B cell (primary cell): ENCODE data around the gene CLASP1. TPM values are rescaled to one million over a fixed set of nuclear protein-coding genes. Genes with fewer than 3 reads are reported as not detected.

Experiments used
- ATAC-seq: fragments of 200-7000 bp; cut with Tn5 transposase; one replicate; pipeline ENCODE4 v1.10.0; 2021; ENCODE audit warnings: low read depth, mild to moderate bottlenecking, moderate number of reproducible peaks, moderate library complexity
- CTCF ChIA-PET: fragments of 350-600 bp; sonication (Branson Sonifier 250); formaldehyde crosslinking; loops from one replicate; lab custom pipeline; 2021; ENCODE audit warnings: antibody characterized with exemption, inconsistent platforms; lab: Charles Lee
- POLR2A ChIA-PET: fragments of 350-600 bp; sonication (Branson Sonifier 250); formaldehyde crosslinking; loops from one replicate; lab custom pipeline; 2021; ENCODE audit warnings: antibody characterized with exemption; lab: Charles Lee
- DNase-seq: peaks from one replicate; pipeline ENCODE4 v3.0.0; 2013
- H2AFZ ChIP-seq: 2 replicates; pipeline ENCODE4 v1.6.1; 2012; ENCODE audit warnings: mild to moderate bottlenecking, low read depth, low read length; ENCODE audit not compliant: insufficient read depth, poor library complexity, severe bottlenecking
- H3K27ac ChIP-seq, 2 donors: 1 replicate in 1 of 2; 2 replicates in 1 of 2; pipeline ENCODE4 v1.5.1; 2012 to 2013; ENCODE audit warnings: low read length in 2 of 2, mild to moderate bottlenecking in 2 of 2, moderate library complexity in 1 of 2
- H3K27me3 ChIP-seq, 4 experiments: fragments of 200-600 bp in 1 of 4; sonication (generic) in 1 of 4; replicated peaks in 1 of 4; 1 replicate in 2 of 4; 2 replicates in 2 of 4; pipeline versions ENCODE4 v1.6.1 to v1.7.0; 2013 to 2016; ENCODE audit warnings: low read length in 3 of 4, mild to moderate bottlenecking in 2 of 4, mixed read lengths in 1 of 4, moderate library complexity in 1 of 4; ENCODE audit not compliant: insufficient read depth in 4 of 4, control insufficient read depth in 3 of 4; ENCODE audit errors: control extremely low read depth in 1 of 4
- H3K36me3 ChIP-seq, 2 experiments: replicated peaks in 1 of 2; 1 replicate in 1 of 2; 2 replicates in 1 of 2; pipeline versions ENCODE4 v1.6.1 to v1.7.1; 2013; ENCODE audit warnings: low read length in 1 of 2; ENCODE audit not compliant: insufficient read depth in 2 of 2, control insufficient read depth in 1 of 2; ENCODE audit errors: control extremely low read depth in 1 of 2, extremely low read depth in 1 of 2
- H3K4me1 ChIP-seq, 2 donors: fragments of 200-600 bp in 1 of 2; sonication (generic) in 1 of 2; 1 replicate in 1 of 2; 2 replicates in 1 of 2; pipeline versions ENCODE4 v1.5.1 to v1.6.1; 2013 to 2017; ENCODE audit warnings: low read length in 2 of 2; ENCODE audit not compliant: control insufficient read depth in 2 of 2, insufficient read depth in 2 of 2
- H3K4me2 ChIP-seq: replicated peaks from 2 replicates; pipeline ENCODE3; 2012; ENCODE audit warnings: mild to moderate bottlenecking, low read depth, low read length; ENCODE audit not compliant: poor library complexity, severe bottlenecking
- H3K4me3 ChIP-seq, 5 experiments: fragments of 200-600 bp in 1 of 5; sonication (generic) in 1 of 5; 1 replicate in 3 of 5; 2 replicates in 2 of 5; pipeline versions ENCODE4 v1.5.1 to v1.7.0; 2011 to 2016; ENCODE audit warnings: low read length in 4 of 5, mild to moderate bottlenecking in 4 of 5, low read depth in 2 of 5, control low read depth in 1 of 5, moderate library complexity in 1 of 5; ENCODE audit not compliant: insufficient read depth in 1 of 5; ENCODE audit errors: control extremely low read depth in 1 of 5, extremely low read depth in 1 of 5
- H3K79me2 ChIP-seq: fragments of 200-600 bp; sonication (generic); one replicate; pipeline ENCODE4 v1.6.0; 2016; ENCODE audit warnings: low read length; ENCODE audit not compliant: control insufficient read depth, insufficient read depth
- H3K9ac ChIP-seq: fragments of 200-600 bp; sonication (generic); 2 replicates; pipeline ENCODE4 v1.6.1; 2017; ENCODE audit warnings: mild to moderate bottlenecking, low read length, moderate library complexity
- H3K9me3 ChIP-seq, 3 donors: one replicate each; pipeline versions ENCODE4 v1.6.1 to v1.7.1; 2013; ENCODE audit warnings: low read length in 2 of 3; ENCODE audit not compliant: control insufficient read depth in 2 of 3, insufficient read depth in 1 of 3; ENCODE audit errors: control extremely low read depth in 1 of 3
- H4K20me1 ChIP-seq: 2 replicates; pipeline ENCODE4 v1.6.0; 2012; ENCODE audit warnings: mild to moderate bottlenecking, low read length; ENCODE audit not compliant: insufficient read depth, control insufficient read depth, poor library complexity, severe bottlenecking
- H3K27ac Mint-ChIP-seq: one replicate; pipeline ENCODE4 v1.8.0; 2021; ENCODE audit warnings: mixed read lengths
- H3K27me3 Mint-ChIP-seq: one replicate; pipeline ENCODE4 v1.8.0; 2021; ENCODE audit warnings: mixed read lengths
- H3K4me1 Mint-ChIP-seq: one replicate; pipeline ENCODE4 v1.8.0; 2021; ENCODE audit warnings: mixed read lengths
- H3K4me3 Mint-ChIP-seq: one replicate; pipeline ENCODE4 v1.8.0; 2021; ENCODE audit warnings: mixed read lengths
- H3K9me3 Mint-ChIP-seq: one replicate; pipeline ENCODE4 v1.8.0; 2022; ENCODE audit warnings: mixed read lengths; ENCODE audit not compliant: insufficient read depth
- CTCF ChIP-seq: fragments of 200-600 bp; IDR thresholded peaks from one replicate; pipeline ENCODE4 v1.8.0; 2022; ENCODE audit warnings: antibody characterized with exemption, mild to moderate bottlenecking
- EZH2 ChIP-seq: IDR thresholded peaks from 2 replicates; pipeline ENCODE4 v1.6.1; 2012; ENCODE audit warnings: borderline replicate concordance, low read depth, mild to moderate bottlenecking, moderate library complexity, low read length; ENCODE audit not compliant: insufficient read depth, poor library complexity, severe bottlenecking
- WGBS: methylation state at CpG from one replicate; pipeline ENCODE4 v1.1.5; 2013; ENCODE audit warnings: missing lambda C conversion rate; ENCODE audit not compliant: insufficient coverage; 5-methylcytosine and 5-hydroxymethylcytosine counted together
- intact Hi-C: fragments of 100-400 bp; cut with micrococcal nuclease; formaldehyde crosslinking; loops from one replicate; pipeline ENCODE4 v1.10.0; 2022
- polyA plus RNA-seq: library from polyadenylated mRNA; depleted of rRNA; stranded (reverse); fragments of >200 nt; gene quantifications from 2 replicates; pipeline ENCODE4 v1.2.3, GENCODE V29; 2012
- total RNA-seq, 2 donors: library from RNA; stranded (reverse); fragments of 120-200 nt in 1 of 2; gene quantifications; 1 replicate in 1 of 2; 2 replicates in 1 of 2; pipeline versions ENCODE4 v1.2.3 to v1.2.4, GENCODE V29; 2013 to 2022

The CLASP1 gene
- total and polyA plus RNA-seq, 2 donors (not counting 1 experiment from before 2014, with no cell fraction given) = 8.7 to 88.0 TPM

DNA sequence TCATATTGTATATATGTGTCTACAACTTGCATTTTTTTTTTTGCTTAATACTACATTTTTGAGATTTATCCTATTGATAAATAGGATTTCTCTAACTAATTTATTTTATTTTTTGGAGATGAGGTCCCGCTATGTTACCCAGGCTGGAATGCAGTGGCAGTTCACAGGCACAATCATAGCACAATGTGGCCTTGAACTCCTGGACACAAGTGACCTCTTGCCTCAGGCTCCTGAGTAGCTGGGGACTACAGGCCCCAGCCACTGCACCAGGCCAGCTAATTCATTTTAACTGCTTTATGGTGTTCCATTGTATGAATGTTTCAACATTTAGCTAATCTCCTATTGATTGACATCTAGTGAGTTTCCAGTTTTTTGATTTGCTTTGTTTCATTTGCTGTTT lies 16.8 kb upstream of the CLASP1 start:
- POLR2A ChIA-PET = no interaction called here
- Mint-ChIP-seq H3K9me3 (no peaks in the 10 kb centered on the region), H3K27ac (no peak overlapping the region), H3K27me3 (no peaks in the 10 kb centered on the region), H3K4me3 (no peak overlapping the region), H3K4me1 (no peaks in the 10 kb centered on the region)
- Histone ChIP-seq H3K27ac (no peak overlapping the region), H3K4me2 (no peak overlapping the region), H3K27me3 (no peaks in the 10 kb centered on the region), H3K4me1 (no peaks in the 10 kb centered on the region), H3K4me3 (no peak overlapping the region), H3K9me3 (peaks cover under 1 to 9% (median 2%) of the 10 kb centered on the region in 3 donors), H3K9ac (no peak overlapping the region), H4K20me1 (no peaks in the 10 kb centered on the region), H3K36me3 (peaks cover 2 to 7% of the 10 kb centered on the region in 2 experiments), H2AFZ (no peak overlapping the region), H3K79me2 (peaks cover 4% of the 10 kb centered on the region)
- CTCF ChIA-PET = no interaction called here
- ATAC-seq (no peak), DNase-seq (no peak)
- WGBS = 100% methylated on average over 1 of the region's 1 CpG
- intact Hi-C loops = no loop called here
- no peak for TF ChIP-seq CTCF
- no peak for TF ChIP-seq EZH2

- no peaks in the 10 kb centered on the region for H3K4me1 ChIP-seq
- no peak overlapping the region for H2AFZ ChIP-seq
- H3K9me3 ChIP-seq = peaks cover 0 to 6% (median 2%) of the 10 kb centered on the region in 3 donors
- DNase-seq (no peak), ATAC-seq (no peak)
- no peak overlapping the region for H3K27ac ChIP-seq
- POLR2A ChIA-PET = no interaction called here
- Mint-ChIP-seq H3K4me3 (no peak overlapping the region), H3K27me3 (no peaks in the 10 kb centered on the region), H3K27ac (no peak overlapping the region), H3K4me1 (no peaks in the 10 kb centered on the region), H3K9me3 (no peaks in the 10 kb centered on the region)
- WGBS = 100% methylated on average over 2 of the region's 3 CpGs
- no peaks in the 10 kb centered on the region for H3K27me3 ChIP-seq
- H3K4me2 ChIP-seq = no peak overlapping the region
- intact Hi-C loops = no loop called here
- no peak for TF ChIP-seq EZH2
- no peaks in the 10 kb centered on the region for H4K20me1 ChIP-seq
- no peak overlapping the region for H3K9ac ChIP-seq
- H3K79me2 ChIP-seq = peaks cover 4% of the 10 kb centered on the region
- H3K4me3 ChIP-seq = no peak overlapping the region
- peaks cover 2 to 7% of the 10 kb centered on the region in 2 experiments for H3K36me3 ChIP-seq
- CTCF ChIA-PET = no interaction called here
Measured at GRCh38 chr2:121665504-121665903, 16.2 kb upstream of the CLASP1 start.
